GM12875 (cell line): ENCODE data around the gene CPPED1.

Source experiments
- H3K4me3 ChIP-seq: one replicate; pipeline ENCODE4 v1.5.1; 2011; ENCODE audit warnings: low read depth, low read length, control low read depth
- CTCF ChIP-seq: IDR thresholded peaks from 2 replicates; pipeline ENCODE4 v1.5.1; 2011; ENCODE audit warnings: low read depth, mild to moderate bottlenecking, control low read depth, inconsistent platforms, low read length, moderate library complexity, borderline replicate concordance; ENCODE audit not compliant: insufficient read depth

CPPED1 gene

GRCh38 chr16:12611006-12611477 is 192.6 kb downstream of the CPPED1 start:
- TF ChIP-seq CTCF: no peak
- no peak overlapping the region for H3K4me3 ChIP-seq

- no peak overlapping the region for H3K4me3 ChIP-seq
- no peak for TF ChIP-seq CTCF
These were observed 193.6 kb downstream of the CPPED1 start for GRCh38 chr16:12609937-12610699.
